ENCODE data around the gene EPB41L5.

GRCh38 chr2:120029672-120030640, 17.1 kb downstream of the EPB41L5 start:
- no peak for TF ChIP-seq POLR2AphosphoS5 (IDR thresholded peaks at IDR 0.05)
- no peak for TF ChIP-seq CTCF (IDR thresholded peaks at IDR 0.05)
- no peak for TF ChIP-seq EP300 (IDR thresholded peaks at IDR 0.05)

Data from upper lobe of left lung (tissue), 4 donors.